Caco-2 (cell line): ENCODE measurements around the gene MAP4K4. TPM values are rescaled to one million over a fixed set of nuclear protein-coding genes. Genes with fewer than 3 reads are reported as not detected.
A peak's percentile ranks its signal among the peaks of the same experiment; 100 is the strongest.

Experiments
- BruUV-seq: library from RNA; stranded (reverse); fragments of 400-500 nt; replicated peaks from 2 replicates; lab custom pipeline; 2021; lab: Mats Ljungman, UMichigan
- CTCF ChIA-PET: fragments of 300-600 bp; sonication (Branson Sonifier 250); formaldehyde crosslinking; loops from one replicate; lab custom pipeline; 2022; ENCODE audit warnings: antibody characterized with exemption; lab: Charles Lee
- POLR2A ChIA-PET: fragments of 300-600 bp; sonication (Branson Sonifier 250); formaldehyde crosslinking; loops from one replicate; lab custom pipeline; 2022; ENCODE audit warnings: antibody characterized with exemption; lab: Charles Lee
- DNase-seq, 2 experiments: peaks; one replicate each; pipeline versions ENCODE4 v3.0.0 to v3.0.0-alpha.2; 2020 to 2022
- H3K27me3 ChIP-seq: replicated peaks from 2 replicates; pipeline ENCODE4 v1.6.0; 2011; ENCODE audit warnings: low read length; ENCODE audit not compliant: control insufficient read depth, insufficient read depth
- H3K36me3 ChIP-seq: 2 replicates; pipeline ENCODE4 v1.5.1; 2011; ENCODE audit warnings: low read length; ENCODE audit not compliant: control insufficient read depth, insufficient read depth
- H3K4me1 ChIP-seq: fragments of 250-450 bp; sonication (Bioruptor Pico); 2 replicates; pipeline ENCODE4 v1.5.1; 2020; ENCODE audit warnings: mild to moderate bottlenecking
- H3K4me3 ChIP-seq: 2 replicates; pipeline ENCODE4 v1.5.1; 2011; ENCODE audit warnings: low read depth, mild to moderate bottlenecking, control low read depth, low read length
- H3K9me3 ChIP-seq: fragments of 250-450 bp; sonication (Bioruptor Pico); 2 replicates; pipeline ENCODE4 v1.5.1; 2020; ENCODE audit warnings: mild to moderate bottlenecking, moderate library complexity
- H3K27ac Mint-ChIP-seq: one replicate; pipeline ENCODE4 v1.8.0; 2022; ENCODE audit warnings: mixed read lengths; ENCODE audit not compliant: unreplicated experiment
- H3K27me3 Mint-ChIP-seq: one replicate; pipeline ENCODE4 v1.8.0; 2022; ENCODE audit warnings: mixed read lengths; ENCODE audit not compliant: insufficient read depth, unreplicated experiment
- H3K36me3 Mint-ChIP-seq: one replicate; pipeline ENCODE4 v1.8.0; 2022; ENCODE audit warnings: mild to moderate bottlenecking, mixed read lengths; ENCODE audit not compliant: insufficient read depth, unreplicated experiment
- H3K4me1 Mint-ChIP-seq: one replicate; pipeline ENCODE4 v1.8.0; 2022; ENCODE audit warnings: low read depth, mixed read lengths; ENCODE audit not compliant: unreplicated experiment
- H3K4me3 Mint-ChIP-seq: one replicate; pipeline ENCODE4 v1.8.0; 2022; ENCODE audit warnings: mild to moderate bottlenecking, moderate library complexity, mixed read lengths; ENCODE audit not compliant: unreplicated experiment
- H3K9me3 Mint-ChIP-seq: one replicate; pipeline ENCODE4 v1.8.0; 2022; ENCODE audit warnings: mixed read lengths; ENCODE audit not compliant: unreplicated experiment
- intact Hi-C: fragments of 100-400 bp; cut with micrococcal nuclease; formaldehyde crosslinking; loops from one replicate; pipeline ENCODE4 v1.10.0; 2022; ENCODE audit not compliant: unreplicated experiment
- total RNA-seq: library from RNA; stranded (reverse); gene quantifications from 2 replicates; pipeline ENCODE4 v1.2.3, GENCODE V29; 2022
- TF ChIP-seq, protein P1 (sequence below), 2 experiments: fragments of 200-600 bp in 1 of 2; IDR thresholded peaks; 1 replicate in 1 of 2; 2 replicates in 1 of 2; pipeline versions ENCODE4 v1.5.1 to v1.8.0; 2011 to 2022; ENCODE audit warnings: antibody characterized with exemption in 1 of 2, control low read depth in 1 of 2, inconsistent platforms in 1 of 2, low read depth in 1 of 2, low read length in 1 of 2, mild to moderate bottlenecking in 1 of 2, moderate library complexity in 1 of 2; ENCODE audit not compliant: insufficient read depth in 1 of 2, severe bottlenecking in 1 of 2, unreplicated experiment in 1 of 2

The MAP4K4 gene
- total RNA-seq, 1 experiment from 2014 or later = 257 TPM

DNA sequence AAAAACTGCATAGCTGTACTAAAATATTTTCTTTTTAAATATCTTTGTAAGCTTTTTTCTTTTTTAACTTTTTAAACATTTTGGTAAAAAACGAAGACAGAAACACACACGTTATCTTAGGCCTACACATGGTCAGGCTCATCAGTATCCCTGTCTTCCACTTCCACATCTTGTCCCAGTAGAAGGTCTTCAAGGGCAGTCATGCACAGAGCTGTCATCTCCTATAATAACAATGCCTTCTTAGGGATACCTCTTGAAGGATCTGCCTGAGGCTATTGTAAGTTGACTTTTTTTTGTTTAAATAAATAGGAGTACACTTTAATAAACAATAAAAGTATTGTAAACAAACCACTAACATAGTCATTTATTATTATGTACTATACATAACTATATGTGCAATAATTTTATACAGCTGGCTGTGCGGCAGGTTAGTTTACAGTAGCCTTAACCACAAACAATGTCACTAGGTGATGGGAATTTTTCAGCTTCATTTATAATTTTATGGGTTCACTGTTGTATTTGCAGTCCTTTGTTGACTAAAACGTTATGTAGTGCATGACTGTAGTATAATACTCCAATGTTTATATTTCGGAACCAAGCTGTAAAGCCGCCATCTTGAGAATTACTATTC, 124.4 kb downstream of the MAP4K4 start:
- H3K27me3 ChIP-seq = no peaks in the 10 kb centered on the region
- peaks cover 40% of the 10 kb centered on the region for H3K4me1 ChIP-seq
- H3K4me3 Mint-ChIP-seq = no peak overlapping the region
- H3K4me3 ChIP-seq = no peak overlapping the region
- peaks cover 40% of the 10 kb centered on the region for H3K36me3 Mint-ChIP-seq
- ChIA-PET POLR2A (no interaction called here), CTCF (no interaction called here)
- TF ChIP-seq, protein P1, sequence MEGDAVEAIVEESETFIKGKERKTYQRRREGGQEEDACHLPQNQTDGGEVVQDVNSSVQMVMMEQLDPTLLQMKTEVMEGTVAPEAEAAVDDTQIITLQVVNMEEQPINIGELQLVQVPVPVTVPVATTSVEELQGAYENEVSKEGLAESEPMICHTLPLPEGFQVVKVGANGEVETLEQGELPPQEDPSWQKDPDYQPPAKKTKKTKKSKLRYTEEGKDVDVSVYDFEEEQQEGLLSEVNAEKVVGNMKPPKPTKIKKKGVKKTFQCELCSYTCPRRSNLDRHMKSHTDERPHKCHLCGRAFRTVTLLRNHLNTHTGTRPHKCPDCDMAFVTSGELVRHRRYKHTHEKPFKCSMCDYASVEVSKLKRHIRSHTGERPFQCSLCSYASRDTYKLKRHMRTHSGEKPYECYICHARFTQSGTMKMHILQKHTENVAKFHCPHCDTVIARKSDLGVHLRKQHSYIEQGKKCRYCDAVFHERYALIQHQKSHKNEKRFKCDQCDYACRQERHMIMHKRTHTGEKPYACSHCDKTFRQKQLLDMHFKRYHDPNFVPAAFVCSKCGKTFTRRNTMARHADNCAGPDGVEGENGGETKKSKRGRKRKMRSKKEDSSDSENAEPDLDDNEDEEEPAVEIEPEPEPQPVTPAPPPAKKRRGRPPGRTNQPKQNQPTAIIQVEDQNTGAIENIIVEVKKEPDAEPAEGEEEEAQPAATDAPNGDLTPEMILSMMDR (IDR thresholded peaks at IDR 0.05; ENCODE audit: insufficient read depth in 1 of 2, low read depth in 1 of 2, low read length in 1 of 2, severe bottlenecking in 1 of 2, unreplicated experiment in 1 of 2) = no peak
- no peaks in the 10 kb centered on the region for H3K9me3 Mint-ChIP-seq
- no peaks in the 10 kb centered on the region; the same call in 1 of the 2 replicates for H3K36me3 ChIP-seq
- H3K27me3 Mint-ChIP-seq = no peaks in the 10 kb centered on the region
- no peak for DNase-seq
- no peaks in the 10 kb centered on the region for H3K9me3 ChIP-seq
- H3K4me1 Mint-ChIP-seq = peaks cover 48% of the 10 kb centered on the region
- BruUV-seq = no TSS peak
- intact Hi-C loops = loop anchor here (2.0 kb wide), 1 partner anchor 17 kb away; no protein-coding TSS in a partner anchor
- no peak overlapping the region for H3K27ac Mint-ChIP-seq

DNA sequence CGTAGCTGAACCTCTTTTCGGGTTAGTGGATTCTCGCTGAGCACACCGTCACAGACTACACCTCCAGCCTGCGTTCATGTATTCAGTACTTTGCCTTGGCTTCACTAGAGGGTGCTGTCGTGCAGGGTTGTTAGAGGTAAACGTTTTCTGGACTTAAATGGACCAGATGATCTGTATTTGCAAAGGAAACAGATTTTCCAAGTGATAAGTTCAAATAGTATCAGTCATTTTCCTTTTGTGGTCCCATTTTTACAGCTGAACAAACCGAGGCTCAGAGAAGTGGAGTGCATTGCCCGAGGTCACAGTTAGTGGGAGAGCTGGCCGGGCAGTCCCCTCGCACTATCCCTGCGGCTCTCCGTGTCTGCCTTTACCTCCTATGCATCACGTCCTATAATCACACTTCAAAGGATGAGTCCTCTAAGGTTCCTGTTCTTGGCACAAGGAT, 125.9 kb downstream of the MAP4K4 start:
- no TSS peak for BruUV-seq
- Mint-ChIP-seq H3K4me1 (peaks cover 48% of the 10 kb centered on the region), H3K4me3 (no peak overlapping the region), H3K36me3 (peaks cover 44% of the 10 kb centered on the region), H3K27ac (no peak overlapping the region), H3K27me3 (no peaks in the 10 kb centered on the region), H3K9me3 (no peaks in the 10 kb centered on the region)
- peaks cover 47% of the 10 kb centered on the region for H3K4me1 ChIP-seq
- no peaks in the 10 kb centered on the region for H3K27me3 ChIP-seq
- peak; percentile 60 to 70 for DNase-seq
- POLR2A ChIA-PET = no interaction called here
- TF ChIP-seq, protein P1 (IDR thresholded peaks at IDR 0.05; ENCODE audit: insufficient read depth in 1 of 2, low read depth in 1 of 2, low read length in 1 of 2, severe bottlenecking in 1 of 2, unreplicated experiment in 1 of 2) = peak; percentile 54 to 83
- CTCF ChIA-PET = no interaction called here
- H3K36me3 ChIP-seq = no peaks in the 10 kb centered on the region; the same call in 1 of the 2 replicates
- H3K4me3 ChIP-seq = no peak overlapping the region
- H3K9me3 ChIP-seq = no peaks in the 10 kb centered on the region
- intact Hi-C loops = no loop called here

DNA sequence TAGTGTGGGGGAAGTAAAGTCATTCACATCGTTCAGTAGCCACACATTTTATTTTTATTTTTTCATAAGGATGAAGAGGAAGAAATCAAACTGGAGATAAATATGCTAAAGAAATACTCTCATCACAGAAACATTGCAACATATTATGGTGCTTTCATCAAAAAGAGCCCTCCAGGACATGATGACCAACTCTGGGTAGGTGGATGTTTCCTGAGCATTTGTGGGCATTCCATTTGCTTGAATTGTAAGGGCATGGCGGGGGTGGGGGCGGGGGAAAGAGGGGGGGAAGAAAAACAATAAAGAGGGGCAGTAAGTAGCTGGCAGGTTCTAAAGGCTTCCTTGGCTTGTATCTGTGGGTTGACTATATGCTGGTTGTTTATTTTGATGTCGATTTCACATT, 126.4 kb downstream of the MAP4K4 start:
- Mint-ChIP-seq H3K9me3 (no peaks in the 10 kb centered on the region), H3K27ac (no peak overlapping the region), H3K4me1 (peaks cover 45% of the 10 kb centered on the region), H3K27me3 (no peaks in the 10 kb centered on the region), H3K4me3 (no peak overlapping the region), H3K36me3 (peaks cover 47% of the 10 kb centered on the region)
- no peak for DNase-seq
- POLR2A ChIA-PET = no interaction called here
- no peaks in the 10 kb centered on the region; the same call in 1 of the 2 replicates for H3K36me3 ChIP-seq
- TF ChIP-seq, protein P1 (IDR thresholded peaks at IDR 0.05; ENCODE audit: insufficient read depth in 1 of 2, low read depth in 1 of 2, low read length in 1 of 2, severe bottlenecking in 1 of 2, unreplicated experiment in 1 of 2) = no peak
- CTCF ChIA-PET = interaction anchor here (0.6 kb wide), 1 partner anchor 490 kb away, joined by 5 read pairs; no protein-coding TSS in a partner anchor
- H3K9me3 ChIP-seq = no peaks in the 10 kb centered on the region
- BruUV-seq = no TSS peak
- H3K4me3 ChIP-seq = no peak overlapping the region
- no peaks in the 10 kb centered on the region for H3K27me3 ChIP-seq
- peaks cover 43% of the 10 kb centered on the region for H3K4me1 ChIP-seq
- intact Hi-C loops = no loop called here
